ENCODE measurements around the gene TECRL.

TECRL gene

DNA sequence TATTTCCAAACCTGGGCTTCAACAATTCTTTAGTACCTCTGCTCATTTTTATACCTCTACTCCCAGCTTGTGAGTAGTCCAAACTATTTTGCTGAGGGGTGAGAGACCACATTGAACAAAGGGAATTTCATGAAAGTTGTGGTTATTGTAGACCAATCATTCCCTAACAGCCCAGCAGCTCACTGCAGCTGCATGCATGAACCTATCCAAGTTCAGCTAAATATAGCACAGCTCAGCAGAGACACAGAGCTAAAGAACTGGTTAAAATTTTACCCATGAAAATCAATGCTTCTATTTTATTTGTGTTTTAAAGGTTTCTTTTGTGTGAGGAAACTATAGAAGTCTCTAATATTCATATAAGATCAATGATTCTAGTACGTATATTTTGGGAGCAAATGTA is 82.7 kb downstream of the TECRL start:
- no peak for DNase-seq

GRCh38 chr4:64306255-64306565 is 103.0 kb downstream of the TECRL start:
- DNase-seq: no peak

- no peak for DNase-seq
These were observed 103.5 kb downstream of the TECRL start for GRCh38 chr4:64305565-64306254.

DNA sequence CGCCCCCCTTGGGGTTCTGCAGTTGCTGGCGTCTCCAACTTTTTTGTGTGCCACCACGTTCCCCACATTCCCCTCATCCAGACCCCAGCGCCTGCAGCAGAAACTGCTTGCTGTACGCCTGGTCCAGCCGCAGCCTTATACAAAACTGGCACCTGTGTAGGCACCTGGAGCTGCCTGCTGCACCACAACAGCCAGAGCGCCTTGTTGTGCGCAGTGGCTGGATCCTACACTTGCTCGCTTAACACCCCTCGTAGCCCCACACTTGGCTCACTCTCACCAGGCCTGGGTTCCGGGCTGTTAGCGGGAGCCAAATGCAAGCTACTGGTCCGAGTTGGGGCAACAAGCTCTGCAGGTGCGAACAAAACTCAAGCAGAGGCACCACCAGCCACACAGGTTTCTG is 136.8 kb downstream of the TECRL start:
- no peak for DNase-seq

- DNase-seq: no peak
These were observed 137.6 kb downstream of the TECRL start for GRCh38 chr4:64271601-64272081.

DNA sequence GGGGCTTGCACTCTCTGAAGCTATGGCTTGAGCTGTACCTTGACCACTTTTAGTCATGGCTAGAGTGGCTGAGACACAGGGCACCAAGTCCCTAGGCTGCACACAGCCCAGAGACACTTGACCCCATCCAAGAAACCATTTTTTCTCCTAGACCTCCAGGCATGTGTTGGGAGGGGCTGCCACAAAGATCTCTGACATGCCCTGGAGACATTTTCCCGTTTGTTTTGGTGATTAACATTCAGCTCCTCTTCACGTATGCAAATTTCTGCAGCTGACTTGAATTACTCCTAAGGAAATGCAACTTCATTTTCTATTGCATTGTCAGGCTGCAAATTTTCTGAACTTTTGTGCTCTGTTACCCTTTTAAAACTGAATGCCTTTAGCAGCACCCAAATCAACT is 142.6 kb downstream of the TECRL start:
- DNase-seq: no peak

DNA sequence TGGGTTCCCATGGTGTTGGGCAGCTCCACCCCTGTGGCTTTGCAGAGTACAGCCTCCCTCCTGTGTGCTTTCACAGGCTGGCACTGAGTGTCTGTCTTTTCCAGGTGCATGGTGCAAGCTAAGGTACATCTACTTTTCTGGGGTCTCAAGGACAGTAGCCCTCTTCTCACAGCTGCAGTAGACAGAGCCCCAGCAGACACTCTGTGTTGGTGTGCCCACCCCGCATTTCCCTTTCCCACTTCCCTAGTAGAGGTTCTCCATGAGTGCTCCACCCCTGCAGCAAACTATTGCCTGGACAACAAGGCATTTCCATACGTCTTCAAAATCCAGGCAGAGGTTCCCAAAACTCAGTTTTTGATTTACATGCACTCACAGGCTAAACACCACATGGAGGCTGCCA is 143.0 kb downstream of the TECRL start:
- no peak for DNase-seq

DNA sequence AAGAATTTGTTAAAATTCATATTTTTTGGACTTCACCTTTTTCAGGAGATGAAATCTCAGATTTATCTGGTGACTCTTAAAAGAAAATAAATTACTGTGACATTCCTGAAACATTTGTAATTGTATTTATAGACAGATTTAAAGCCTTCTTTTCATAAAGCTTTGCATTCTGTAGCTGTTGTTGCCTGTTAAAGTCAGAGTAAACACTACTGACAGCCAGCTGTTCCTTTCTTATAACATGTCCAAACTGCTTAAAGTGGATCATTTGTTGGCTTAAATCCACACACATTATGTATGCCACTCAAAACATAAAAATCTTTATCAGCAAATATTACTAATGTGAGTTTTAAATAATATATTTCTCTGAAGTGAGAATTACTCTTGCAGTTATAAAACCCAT is 157.5 kb downstream of the TECRL start:
- DNase-seq: no peak

GRCh38 chr4:64250488-64250887 is 158.8 kb downstream of the TECRL start:
- no peak for DNase-seq

GRCh38 chr4:64250061-64250460 is 159.2 kb downstream of the TECRL start:
- no peak for DNase-seq

- no peak for DNase-seq
These were observed 161.1 kb downstream of the TECRL start for GRCh38 chr4:64248186-64248585.

DNA sequence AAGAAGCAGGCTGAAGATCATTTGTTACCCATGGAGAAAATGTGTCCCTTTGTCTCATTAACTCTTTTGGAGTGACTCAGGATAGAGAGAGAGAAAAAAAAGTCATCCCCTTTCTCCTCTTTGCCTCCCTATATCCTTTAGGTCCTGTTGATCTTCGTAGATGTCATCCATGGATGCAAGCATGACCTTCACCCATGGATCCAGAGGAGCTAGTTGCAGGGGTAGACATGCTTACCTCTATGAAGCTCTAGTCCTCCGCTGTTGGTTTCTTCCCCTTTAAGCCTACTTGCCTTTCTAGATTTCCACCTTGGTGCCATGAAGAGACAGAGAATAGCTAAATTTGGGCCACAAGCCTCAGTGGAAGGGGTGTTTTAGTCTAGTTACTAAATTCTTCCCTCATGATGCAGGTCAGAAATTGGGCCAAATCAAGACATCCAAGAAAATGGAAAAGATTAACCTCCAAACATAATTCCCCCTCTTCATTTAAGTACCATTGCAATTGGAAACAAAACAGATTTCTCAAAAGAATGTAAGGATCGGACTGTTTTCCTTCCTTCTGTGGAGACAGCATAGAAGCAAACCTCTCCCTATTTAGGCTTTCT is 178.4 kb downstream of the TECRL start:
- no peak for DNase-seq
